ENCODE measurements around the gene PIGA.

The PIGA gene

DNA sequence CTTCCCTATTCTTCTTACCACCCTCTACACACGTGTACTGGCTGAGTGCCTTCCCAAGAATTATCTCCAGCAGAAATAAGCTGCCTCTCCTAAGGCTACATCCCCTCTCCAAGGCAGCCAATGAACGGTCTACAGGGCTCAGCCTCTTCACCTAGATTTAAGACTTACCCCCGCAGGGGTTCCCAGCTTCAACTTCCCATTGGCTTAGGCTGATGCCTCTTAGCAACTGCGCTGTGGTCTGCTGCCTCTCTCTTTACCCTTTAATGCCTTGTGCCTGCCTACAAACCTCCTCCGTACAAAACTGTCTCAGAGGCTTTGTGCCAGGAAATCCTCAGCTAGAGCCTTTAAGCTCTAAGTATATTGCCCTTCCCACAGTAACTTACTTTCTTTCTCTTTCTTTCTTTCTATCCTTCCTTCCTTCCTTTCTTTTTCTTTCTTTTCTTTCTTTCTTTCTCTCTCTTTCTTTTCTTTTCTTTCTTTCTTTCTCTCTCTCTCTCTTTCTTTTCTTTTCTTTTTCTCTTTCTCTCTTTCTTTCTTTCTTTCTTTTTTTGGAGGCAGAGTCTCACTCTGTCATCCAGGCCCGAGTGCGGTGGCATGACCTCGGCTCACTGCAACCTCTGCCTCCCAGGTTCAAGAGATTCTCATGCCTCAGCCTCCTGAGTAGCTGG is 15.1 kb upstream of the PIGA start:
- Histone ChIP-seq H3K9me3 (ENCODE audit: control insufficient read depth in 2 of 2, low read length in 2 of 2) (no peaks in the 10 kb centered on the region), H3K4me3 (ENCODE audit: low read length in 2 of 2) (no peak overlapping the region), H3K27ac (ENCODE audit: low read length) (no peak overlapping the region), H3K27me3 (ENCODE audit: control insufficient read depth in 1 of 2, insufficient read depth in 2 of 2, low read length in 2 of 2) (peaks cover 0 to 4% of the 10 kb centered on the region in 2 donors), H3K36me3 (ENCODE audit: control insufficient read depth in 2 of 2, insufficient read depth in 2 of 2, low read length in 2 of 2) (no peaks in the 10 kb centered on the region), H3K4me1 (ENCODE audit: control insufficient read depth, insufficient read depth, low read length) (no peaks in the 10 kb centered on the region), H3K9ac (ENCODE audit: low read length in 2 of 2) (no peak overlapping the region)

DNA sequence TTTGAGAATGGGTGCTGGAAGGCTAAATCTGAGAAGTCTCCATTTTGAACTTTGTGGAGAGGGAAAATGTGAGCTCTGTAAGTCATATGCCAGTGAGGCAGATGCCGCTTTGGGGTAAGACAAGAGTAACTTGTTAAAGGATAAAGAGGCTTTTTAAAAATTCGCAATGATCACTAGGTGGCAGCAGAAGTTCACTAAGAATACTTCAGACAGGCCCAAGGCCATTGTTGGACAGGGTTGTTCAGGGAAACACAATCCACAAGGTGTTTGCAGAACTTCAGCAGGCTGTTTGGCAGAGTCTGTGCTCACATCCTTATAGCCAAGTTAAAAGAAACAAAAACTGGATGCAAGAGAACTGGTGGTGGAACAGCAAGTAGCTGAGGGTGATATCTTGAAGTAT is 13.7 kb upstream of the PIGA start:
- no peaks in the 10 kb centered on the region for H3K9me3 ChIP-seq (ENCODE audit: control insufficient read depth in 2 of 2, low read length in 2 of 2)
- H3K4me1 ChIP-seq (ENCODE audit: control insufficient read depth, insufficient read depth, low read length), result no peaks in the 10 kb centered on the region
- no peak overlapping the region for H3K4me3 ChIP-seq (ENCODE audit: low read length in 2 of 2)
- H3K36me3 ChIP-seq (ENCODE audit: control insufficient read depth in 2 of 2, insufficient read depth in 2 of 2, low read length in 2 of 2), result no peaks in the 10 kb centered on the region
- H3K9ac ChIP-seq (ENCODE audit: low read length in 2 of 2), result no peak overlapping the region
- H3K27me3 ChIP-seq (ENCODE audit: control insufficient read depth in 1 of 2, insufficient read depth in 2 of 2, low read length in 2 of 2), result peaks cover 0 to 4% of the 10 kb centered on the region in 2 donors
- H3K27ac ChIP-seq (ENCODE audit: low read length), result no peak overlapping the region

DNA sequence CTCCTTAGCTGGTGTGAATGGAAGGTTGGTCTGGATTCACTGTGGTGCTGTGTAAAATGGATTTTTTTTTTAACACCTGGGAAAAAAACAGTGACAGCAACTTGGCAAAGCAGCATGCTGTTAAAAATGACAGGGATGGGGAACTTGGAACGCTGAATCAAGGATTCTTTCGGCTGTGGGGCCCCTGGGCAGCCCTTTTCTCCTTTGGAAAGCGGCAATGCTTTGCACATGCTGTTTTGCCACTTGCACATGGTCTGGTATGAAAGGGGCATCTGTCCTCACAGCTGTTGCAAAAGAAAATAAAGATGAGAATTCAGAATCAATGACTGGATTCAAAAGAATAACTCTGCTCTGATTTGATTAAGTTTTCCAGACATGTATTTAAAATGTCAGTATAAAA is 10.7 kb upstream of the PIGA start:
- no peak overlapping the region for H3K4me3 ChIP-seq (ENCODE audit: low read length in 2 of 2)
- H3K27me3 ChIP-seq (ENCODE audit: control insufficient read depth in 1 of 2, insufficient read depth in 2 of 2, low read length in 2 of 2), result peaks cover 0 to 4% of the 10 kb centered on the region in 2 donors
- no peaks in the 10 kb centered on the region for H3K9me3 ChIP-seq (ENCODE audit: control insufficient read depth in 2 of 2, low read length in 2 of 2)
- no peaks in the 10 kb centered on the region for H3K4me1 ChIP-seq (ENCODE audit: control insufficient read depth, insufficient read depth, low read length)
- no peak overlapping the region for H3K9ac ChIP-seq (ENCODE audit: low read length in 2 of 2)
- no peaks in the 10 kb centered on the region for H3K36me3 ChIP-seq (ENCODE audit: control insufficient read depth in 2 of 2, insufficient read depth in 2 of 2, low read length in 2 of 2)
- H3K27ac ChIP-seq (ENCODE audit: low read length), result no peak overlapping the region

DNA sequence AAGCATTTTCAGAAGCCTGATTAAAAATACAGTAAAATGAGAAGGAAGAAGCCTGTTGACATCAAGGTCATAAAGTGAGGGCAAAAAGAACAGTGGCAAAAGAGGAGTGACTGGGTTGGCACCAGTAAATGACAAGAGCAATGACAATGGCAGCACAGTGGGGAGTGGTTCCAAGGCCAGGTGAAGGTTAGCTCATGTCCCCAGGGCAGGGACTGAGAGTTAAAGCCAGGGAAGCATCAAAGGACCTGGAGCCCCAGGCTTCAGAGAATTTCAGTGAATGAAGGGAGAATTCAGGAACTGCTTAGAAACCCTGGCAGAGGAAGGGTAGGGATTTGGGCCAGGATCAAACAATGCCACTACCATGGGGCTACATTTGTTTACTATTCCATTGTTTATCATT is 8.8 kb upstream of the PIGA start:
- H3K9me3 ChIP-seq (ENCODE audit: control insufficient read depth in 2 of 2, low read length in 2 of 2), result no peaks in the 10 kb centered on the region
- no peaks in the 10 kb centered on the region for H3K36me3 ChIP-seq (ENCODE audit: control insufficient read depth in 2 of 2, insufficient read depth in 2 of 2, low read length in 2 of 2)
- H3K9ac ChIP-seq (ENCODE audit: low read length in 2 of 2), result no peak overlapping the region
- no peak overlapping the region for H3K27ac ChIP-seq (ENCODE audit: low read length)
- no peak overlapping the region for H3K4me3 ChIP-seq (ENCODE audit: low read length in 2 of 2)
- peaks cover 0 to 4% of the 10 kb centered on the region in 2 donors for H3K27me3 ChIP-seq (ENCODE audit: control insufficient read depth in 1 of 2, insufficient read depth in 2 of 2, low read length in 2 of 2)
- H3K4me1 ChIP-seq (ENCODE audit: control insufficient read depth, insufficient read depth, low read length), result no peaks in the 10 kb centered on the region

DNA sequence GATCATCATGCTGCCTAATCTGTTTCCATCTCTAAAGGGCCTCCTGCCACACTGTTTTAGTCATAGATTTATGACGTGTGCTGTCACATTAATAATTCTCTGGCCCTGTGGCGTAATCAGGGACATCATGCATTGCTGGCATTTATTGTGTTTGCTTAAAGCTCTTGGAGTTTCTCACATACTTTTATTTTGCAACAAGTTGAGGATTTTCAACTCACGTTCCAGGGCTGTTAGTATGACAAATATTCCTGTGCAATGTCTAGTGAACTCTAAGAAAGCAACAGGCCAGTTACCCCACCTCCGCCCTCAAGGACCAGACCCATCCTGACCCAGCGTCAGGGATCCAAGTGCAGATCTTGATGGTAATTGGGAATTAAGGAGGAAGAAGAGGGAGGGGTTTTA is 7.8 kb upstream of the PIGA start:
- H3K9ac ChIP-seq (ENCODE audit: low read length in 2 of 2), result no peak overlapping the region
- H3K27ac ChIP-seq (ENCODE audit: low read length), result no peak overlapping the region
- no peak overlapping the region for H3K4me3 ChIP-seq (ENCODE audit: low read length in 2 of 2)
- peaks cover 0 to 4% of the 10 kb centered on the region in 2 donors for H3K27me3 ChIP-seq (ENCODE audit: control insufficient read depth in 1 of 2, insufficient read depth in 2 of 2, low read length in 2 of 2)
- no peaks in the 10 kb centered on the region for H3K4me1 ChIP-seq (ENCODE audit: control insufficient read depth, insufficient read depth, low read length)
- no peaks in the 10 kb centered on the region for H3K9me3 ChIP-seq (ENCODE audit: control insufficient read depth in 2 of 2, low read length in 2 of 2)
- no peaks in the 10 kb centered on the region for H3K36me3 ChIP-seq (ENCODE audit: control insufficient read depth in 2 of 2, insufficient read depth in 2 of 2, low read length in 2 of 2)

DNA sequence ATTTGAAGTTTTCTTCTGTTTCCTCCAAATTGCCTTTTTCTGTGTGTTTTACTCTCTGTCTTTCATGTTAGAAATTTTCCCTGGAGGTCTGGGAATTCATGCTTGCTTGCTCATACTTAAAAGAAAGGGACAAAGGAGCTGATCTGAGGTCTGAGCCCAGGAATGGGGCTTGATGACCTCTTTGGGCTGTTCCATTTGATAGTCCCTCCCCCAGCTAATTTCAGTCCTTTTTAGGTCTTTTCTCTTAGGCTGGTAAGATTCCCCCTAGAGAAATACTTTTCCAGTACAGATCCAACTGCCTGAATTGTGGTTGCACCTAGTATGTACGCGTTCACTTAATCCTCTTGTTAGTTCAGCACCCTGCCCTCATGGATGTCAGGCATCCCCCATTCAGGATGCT is 5.5 kb upstream of the PIGA start:
- Histone ChIP-seq H3K4me1 (ENCODE audit: control insufficient read depth, insufficient read depth, low read length) (no peaks in the 10 kb centered on the region), H3K27ac (ENCODE audit: low read length) (no peak overlapping the region), H3K27me3 (ENCODE audit: control insufficient read depth in 1 of 2, insufficient read depth in 2 of 2, low read length in 2 of 2) (peaks cover 0 to 3% of the 10 kb centered on the region in 2 donors), H3K4me3 (ENCODE audit: low read length in 2 of 2) (no peak overlapping the region), H3K36me3 (ENCODE audit: control insufficient read depth in 2 of 2, insufficient read depth in 2 of 2, low read length in 2 of 2) (no peaks in the 10 kb centered on the region), H3K9ac (ENCODE audit: low read length in 2 of 2) (no peak overlapping the region), H3K9me3 (ENCODE audit: control insufficient read depth in 2 of 2, low read length in 2 of 2) (no peaks in the 10 kb centered on the region)

DNA sequence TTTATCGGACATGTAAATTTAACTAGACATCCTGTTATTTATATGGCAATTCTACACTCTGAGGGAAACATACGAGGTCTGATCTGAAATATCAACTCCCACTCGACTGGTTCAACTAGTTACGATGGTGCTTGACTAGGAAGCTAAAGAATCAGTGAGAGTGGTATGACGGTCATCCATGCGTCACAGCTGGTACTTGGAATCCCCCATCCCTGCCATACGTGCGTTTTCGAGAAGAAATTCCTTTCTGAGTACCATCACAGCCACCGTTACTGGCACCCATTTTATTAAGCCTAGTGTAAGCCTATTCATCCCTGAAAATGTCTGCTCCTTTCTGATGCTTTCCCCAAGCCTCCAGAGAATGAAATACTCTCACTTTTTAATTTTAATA is 695 bp upstream of the PIGA start:
- Histone ChIP-seq H3K4me3 (ENCODE audit: low read length in 2 of 2) (peak overlapping the region; percentile 77 to 78), H3K9ac (ENCODE audit: low read length in 2 of 2) (peak overlapping the region; percentile 63 to 64), H3K9me3 (ENCODE audit: control insufficient read depth in 2 of 2, low read length in 2 of 2) (no peaks in the 10 kb centered on the region), H3K4me1 (ENCODE audit: control insufficient read depth, insufficient read depth, low read length) (no peaks in the 10 kb centered on the region), H3K27ac (ENCODE audit: low read length) (no peak overlapping the region), H3K27me3 (ENCODE audit: control insufficient read depth in 1 of 2, insufficient read depth in 2 of 2, low read length in 2 of 2) (peaks cover 0 to 2% of the 10 kb centered on the region in 2 donors), H3K36me3 (ENCODE audit: control insufficient read depth in 2 of 2, insufficient read depth in 2 of 2, low read length in 2 of 2) (peaks cover 0 to 5% of the 10 kb centered on the region in 2 donors)

DNA sequence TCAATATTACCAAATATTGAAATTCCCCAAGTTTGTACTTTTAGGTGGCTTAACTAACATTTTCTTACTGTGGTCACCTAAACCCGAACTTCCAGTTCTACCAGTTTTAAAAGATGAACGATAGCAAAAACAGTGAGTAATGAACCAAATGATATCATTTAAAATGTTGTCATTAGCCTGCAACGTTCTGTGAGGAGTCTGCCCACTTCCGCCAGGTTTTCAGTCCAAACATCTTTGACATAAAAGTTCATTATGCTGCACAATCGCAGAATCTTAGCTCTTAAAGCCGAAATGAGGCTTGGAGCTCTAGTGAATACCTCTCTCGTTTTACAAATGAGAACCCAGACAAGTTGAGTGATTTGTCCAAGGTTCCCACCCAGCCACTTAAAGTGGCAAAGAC is 762 bp downstream of the PIGA start:
- peak overlapping the region; percentile 79 to 80 for H3K9ac ChIP-seq (ENCODE audit: low read length in 2 of 2)
- peaks cover 0 to 2% of the 10 kb centered on the region in 2 donors for H3K27me3 ChIP-seq (ENCODE audit: control insufficient read depth in 1 of 2, insufficient read depth in 2 of 2, low read length in 2 of 2)
- H3K36me3 ChIP-seq (ENCODE audit: control insufficient read depth in 2 of 2, insufficient read depth in 2 of 2, low read length in 2 of 2), result peaks cover 0 to 5% of the 10 kb centered on the region in 2 donors
- peak overlapping the region; percentile 75 to 78 for H3K4me3 ChIP-seq (ENCODE audit: low read length in 2 of 2)
- H3K27ac ChIP-seq (ENCODE audit: low read length), result no peak overlapping the region
- no peaks in the 10 kb centered on the region for H3K4me1 ChIP-seq (ENCODE audit: control insufficient read depth, insufficient read depth, low read length)
- H3K9me3 ChIP-seq (ENCODE audit: control insufficient read depth in 2 of 2, low read length in 2 of 2), result no peaks in the 10 kb centered on the region

DNA sequence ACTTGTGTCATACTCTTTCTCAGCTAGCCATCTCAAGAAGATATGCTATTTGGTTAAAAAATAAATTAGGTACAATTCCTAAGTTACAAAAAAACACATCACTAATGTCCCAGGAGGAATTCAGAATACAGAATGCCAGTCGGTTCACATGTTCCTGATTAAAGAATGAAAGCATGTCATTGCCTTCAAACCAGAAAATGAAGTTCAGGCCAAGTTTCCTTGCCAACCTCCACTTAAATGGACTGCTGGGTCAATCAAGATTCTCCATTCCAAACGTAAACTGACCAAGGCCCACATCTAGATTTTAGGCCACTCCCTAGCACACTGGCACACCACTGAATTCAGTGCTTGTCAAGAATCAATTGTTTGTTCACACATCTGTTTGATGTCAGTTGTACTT is 6.5 kb downstream of the PIGA start:
- peaks cover 0 to 11% of the 10 kb centered on the region in 2 donors for H3K36me3 ChIP-seq (ENCODE audit: control insufficient read depth in 2 of 2, insufficient read depth in 2 of 2, low read length in 2 of 2)
- H3K27ac ChIP-seq (ENCODE audit: low read length), result no peak overlapping the region
- H3K9me3 ChIP-seq (ENCODE audit: control insufficient read depth in 2 of 2, low read length in 2 of 2), result no peaks in the 10 kb centered on the region

DNA sequence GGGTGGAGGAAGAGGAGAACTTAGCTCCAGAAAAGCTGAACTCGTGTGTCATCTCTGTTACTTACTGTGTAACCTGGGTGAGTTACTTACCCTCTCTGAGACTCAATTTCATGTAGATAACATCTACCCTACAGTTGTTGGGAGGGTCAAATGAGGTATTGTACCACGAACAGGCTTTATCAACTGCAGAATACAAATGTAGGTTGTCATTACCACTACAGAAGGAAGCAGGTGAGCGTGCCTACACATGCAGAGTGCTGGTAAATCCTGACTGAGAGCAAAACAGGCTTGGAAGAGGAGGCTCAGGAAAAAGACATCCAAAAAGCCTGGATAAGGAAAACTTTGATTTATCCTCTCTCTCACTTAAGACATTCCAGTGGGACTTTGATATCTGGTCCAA is 7.2 kb downstream of the PIGA start:
- Histone ChIP-seq H3K9ac (ENCODE audit: low read length in 2 of 2) (no peak overlapping the region), H3K36me3 (ENCODE audit: control insufficient read depth in 2 of 2, insufficient read depth in 2 of 2, low read length in 2 of 2) (peaks cover 0 to 14% of the 10 kb centered on the region in 2 donors), H3K27ac (ENCODE audit: low read length) (no peak overlapping the region), H3K4me1 (ENCODE audit: control insufficient read depth, insufficient read depth, low read length) (no peaks in the 10 kb centered on the region), H3K27me3 (ENCODE audit: control insufficient read depth in 1 of 2, insufficient read depth in 2 of 2, low read length in 2 of 2) (peaks cover 0 to 4% of the 10 kb centered on the region in 2 donors), H3K4me3 (ENCODE audit: low read length in 2 of 2) (no peak overlapping the region), H3K9me3 (ENCODE audit: control insufficient read depth in 2 of 2, low read length in 2 of 2) (no peaks in the 10 kb centered on the region)

More for the DNA sequence above, 6.5 kb downstream of the PIGA start:
- H3K27me3 ChIP-seq (ENCODE audit: control insufficient read depth in 1 of 2, insufficient read depth in 2 of 2, low read length in 2 of 2), result no peaks in the 10 kb centered on the region
- H3K4me3 ChIP-seq (ENCODE audit: low read length in 2 of 2), result no peak overlapping the region
- H3K9ac ChIP-seq (ENCODE audit: low read length in 2 of 2), result no peak overlapping the region
- no peaks in the 10 kb centered on the region for H3K4me1 ChIP-seq (ENCODE audit: control insufficient read depth, insufficient read depth, low read length)

DNA sequence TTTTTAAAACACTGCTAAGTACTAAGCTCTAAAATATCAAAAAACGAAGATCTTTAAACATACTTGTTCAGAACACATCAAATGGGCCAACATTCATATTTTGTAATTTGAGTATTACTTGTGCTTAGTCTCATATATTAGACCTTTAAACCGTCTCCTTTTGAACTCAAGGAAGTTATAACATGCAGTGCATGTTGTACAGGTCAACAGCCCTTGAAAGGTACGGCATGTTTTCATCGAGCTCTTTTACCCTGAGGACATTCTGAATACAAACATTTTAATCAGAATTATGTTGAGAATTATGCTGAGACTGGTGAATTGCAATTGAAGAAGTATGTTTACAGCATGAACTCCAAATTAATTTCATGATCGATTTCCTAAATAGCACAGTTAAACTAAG is 12.9 kb downstream of the PIGA start:
- peaks cover 0 to 4% of the 10 kb centered on the region in 2 donors for H3K27me3 ChIP-seq (ENCODE audit: control insufficient read depth in 1 of 2, insufficient read depth in 2 of 2, low read length in 2 of 2)

More for the DNA sequence above, 12.9 kb downstream of the PIGA start:
- Histone ChIP-seq H3K9me3 (ENCODE audit: control insufficient read depth in 2 of 2, low read length in 2 of 2) (no peaks in the 10 kb centered on the region), H3K4me3 (ENCODE audit: low read length in 2 of 2) (no peak overlapping the region), H3K27ac (ENCODE audit: low read length) (no peak overlapping the region), H3K4me1 (ENCODE audit: control insufficient read depth, insufficient read depth, low read length) (no peaks in the 10 kb centered on the region), H3K9ac (ENCODE audit: low read length in 2 of 2) (no peak overlapping the region), H3K36me3 (ENCODE audit: control insufficient read depth in 2 of 2, insufficient read depth in 2 of 2, low read length in 2 of 2) (peaks cover 0 to 9% of the 10 kb centered on the region in 2 donors)

Measured in stomach smooth muscle (tissue), 2 donors.